Right forelimb (tissue), 1 donor: ENCODE data around the gene MTA1.

ENCODE experiments used
- DNase-seq: peaks from one replicate; pipeline ENCODE4 v3.0.0-alpha.2; 2018

MTA1 gene

GRCh38 chr14:105425823-105426247 is 6.2 kb downstream of the MTA1 start:
- no peak for DNase-seq

DNA sequence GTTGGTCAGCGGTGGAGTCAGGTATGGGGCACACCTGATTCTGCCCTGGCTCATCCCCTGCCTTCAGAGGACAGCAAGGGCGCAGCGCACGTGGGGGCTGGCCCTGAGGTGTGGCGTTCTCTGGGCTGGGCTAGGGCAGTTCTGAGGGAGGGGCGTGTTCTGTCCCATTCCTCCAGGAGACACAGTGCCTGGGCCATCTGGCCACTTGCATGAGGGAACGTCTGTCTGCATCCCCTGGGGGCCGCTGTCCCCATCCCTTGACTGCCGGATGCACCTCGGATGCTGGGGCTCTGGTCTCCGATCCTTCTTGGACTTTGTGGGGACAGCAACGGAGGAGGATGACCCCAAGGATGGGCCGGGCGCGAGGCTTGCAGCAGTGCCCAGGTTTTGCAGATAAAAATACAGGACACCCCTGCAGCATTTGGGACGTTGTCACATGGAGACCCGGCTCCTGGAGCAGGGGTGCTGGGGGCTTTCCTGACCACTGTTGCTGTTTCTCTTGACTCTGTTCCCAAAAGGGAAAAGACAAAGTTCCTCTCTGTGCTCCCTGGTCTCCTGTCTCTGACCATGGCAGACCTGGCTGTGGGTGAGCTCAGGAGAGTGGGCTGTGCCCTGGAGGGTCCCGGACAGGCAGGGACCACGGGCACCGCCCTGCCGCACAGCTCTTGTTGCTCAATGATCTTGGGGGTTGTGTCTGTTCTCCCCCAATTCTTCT is 6.9 kb downstream of the MTA1 start:
- DNase-seq = no peak

GRCh38 chr14:105427412-105427811 is 7.8 kb downstream of the MTA1 start:
- DNase-seq = no peak

GRCh38 chr14:105427936-105428485 is 8.4 kb downstream of the MTA1 start:
- no peak for DNase-seq

DNA sequence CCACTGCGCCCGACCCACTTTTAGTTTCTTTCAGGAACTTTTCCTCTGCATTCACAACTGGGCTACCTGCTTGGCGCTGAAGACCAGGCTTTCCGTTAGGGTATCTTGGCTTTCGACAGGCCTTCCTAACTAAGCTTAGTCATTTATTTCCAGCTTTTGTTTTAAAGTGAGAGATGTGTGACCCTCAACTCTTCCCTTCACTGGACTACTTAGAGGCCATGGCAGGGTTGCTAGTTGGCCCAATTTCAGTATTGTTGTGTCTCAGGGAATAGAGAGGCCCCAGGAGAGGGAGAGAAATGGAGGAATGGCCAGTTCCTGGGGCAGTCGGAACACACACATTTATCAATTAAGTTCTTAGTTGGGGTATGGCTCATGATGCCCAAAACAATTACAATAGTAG is 10.4 kb downstream of the MTA1 start:
- DNase-seq = no peak

GRCh38 chr14:105430565-105430964 is 10.9 kb downstream of the MTA1 start:
- DNase-seq = no peak

DNA sequence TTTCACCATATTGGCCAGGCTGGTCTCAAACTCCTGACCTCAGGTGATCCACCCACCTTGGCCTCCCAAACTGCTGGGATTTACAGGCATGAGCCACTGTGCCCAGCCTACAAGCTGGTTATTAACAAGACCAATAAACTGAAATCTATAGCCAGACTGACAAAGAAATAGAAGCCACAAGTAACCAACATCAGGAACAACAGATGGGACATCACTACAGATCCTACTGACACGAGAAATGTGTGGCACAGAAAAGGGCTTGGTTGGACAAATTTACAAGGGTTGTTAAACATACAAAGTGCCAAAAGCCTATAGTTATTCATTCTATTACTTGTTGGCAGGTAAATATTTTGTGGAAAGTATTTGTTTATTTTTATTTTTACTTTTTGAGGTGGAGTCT is 11.6 kb downstream of the MTA1 start:
- DNase-seq = no peak

DNA sequence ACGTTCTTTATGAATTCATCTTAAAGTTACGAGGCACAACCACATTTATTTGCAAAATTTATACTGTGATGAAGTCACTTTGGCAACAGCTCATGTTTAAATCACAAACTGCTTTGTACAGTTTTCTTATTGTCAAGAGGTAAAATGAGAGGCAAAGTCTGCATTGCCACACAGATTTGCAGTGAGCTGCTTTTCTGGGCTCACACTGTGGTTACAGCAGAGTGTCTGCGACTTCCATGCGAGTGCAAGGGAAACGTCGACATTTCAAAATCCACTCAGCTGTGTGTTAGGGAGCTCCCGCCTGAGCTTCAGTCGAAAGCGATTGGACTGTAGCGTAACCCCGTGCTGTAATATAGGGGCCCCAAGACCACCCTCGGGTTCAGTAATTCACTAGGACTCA is 13.0 kb downstream of the MTA1 start:
- no peak for DNase-seq

- DNase-seq = no peak
Observed at GRCh38 chr14:105433161-105433605, 13.6 kb downstream of the MTA1 start.

GRCh38 chr14:105436402-105436801 is 16.8 kb downstream of the MTA1 start:
- no peak for DNase-seq

DNA sequence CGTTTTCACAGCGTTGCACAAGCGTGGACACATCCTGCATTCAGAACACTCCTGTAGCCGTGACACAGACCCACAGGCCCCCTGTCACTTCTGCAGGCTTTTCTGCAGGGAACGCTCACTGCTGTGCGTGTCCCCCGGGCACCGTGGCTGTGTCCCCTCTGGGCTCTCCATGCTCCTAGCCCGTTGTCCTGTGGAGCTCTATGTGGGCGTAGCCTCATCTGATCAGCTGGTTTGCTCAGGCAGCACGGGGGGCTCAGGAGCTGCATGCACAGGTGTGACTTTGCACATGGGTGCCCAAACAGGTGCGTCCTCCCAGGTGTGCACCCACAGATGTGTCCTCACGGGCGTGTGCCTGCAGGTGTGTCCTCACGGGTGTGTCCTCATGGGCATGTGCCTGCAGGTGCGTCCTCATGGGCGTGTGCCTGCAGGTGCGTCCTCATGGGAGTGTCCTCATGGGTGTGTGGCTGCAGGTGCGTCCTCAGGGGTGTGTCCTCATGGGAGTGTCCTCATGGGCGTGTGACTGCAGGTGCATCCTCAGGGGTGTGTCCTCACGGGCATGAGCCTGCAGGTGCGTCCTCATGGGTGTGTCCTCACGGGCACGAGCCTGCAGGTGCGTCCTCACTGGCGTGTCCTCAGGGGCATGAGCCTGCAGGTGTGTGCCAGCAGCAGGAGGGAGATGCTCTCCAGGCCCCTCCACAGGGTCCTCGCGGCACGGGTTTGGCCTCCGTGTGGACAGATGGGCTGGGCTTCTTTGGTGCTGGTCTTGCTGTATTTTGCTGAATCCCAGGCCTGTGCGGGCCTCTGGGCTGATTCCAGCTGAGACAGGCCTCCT is 17.5 kb downstream of the MTA1 start:
- no peak for DNase-seq

- no peak for DNase-seq
Observed at GRCh38 chr14:105437723-105438500, 18.3 kb downstream of the MTA1 start.

GRCh38 chr14:105439179-105439578 is 19.6 kb downstream of the MTA1 start:
- no peak for DNase-seq

- no peak for DNase-seq
Observed at GRCh38 chr14:105439710-105440553, 20.3 kb downstream of the MTA1 start.

DNA sequence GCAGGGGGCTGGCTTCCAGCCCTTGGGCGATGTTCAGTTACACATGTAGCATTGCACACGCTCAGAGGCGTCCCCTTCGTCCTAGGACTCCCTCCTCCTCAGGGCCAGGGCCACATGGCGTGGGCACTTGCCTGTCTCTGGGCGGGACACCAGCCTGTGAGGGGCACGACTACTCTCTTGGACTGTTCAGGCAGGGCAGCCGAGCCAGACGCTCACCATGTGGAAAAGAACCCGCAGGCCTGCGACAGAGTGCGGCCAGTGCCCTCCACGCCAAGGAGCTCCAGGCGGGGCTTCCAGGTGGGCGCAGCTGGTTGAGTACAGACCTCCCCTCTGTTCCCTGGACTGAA is 20.9 kb downstream of the MTA1 start:
- DNase-seq = no peak

DNA sequence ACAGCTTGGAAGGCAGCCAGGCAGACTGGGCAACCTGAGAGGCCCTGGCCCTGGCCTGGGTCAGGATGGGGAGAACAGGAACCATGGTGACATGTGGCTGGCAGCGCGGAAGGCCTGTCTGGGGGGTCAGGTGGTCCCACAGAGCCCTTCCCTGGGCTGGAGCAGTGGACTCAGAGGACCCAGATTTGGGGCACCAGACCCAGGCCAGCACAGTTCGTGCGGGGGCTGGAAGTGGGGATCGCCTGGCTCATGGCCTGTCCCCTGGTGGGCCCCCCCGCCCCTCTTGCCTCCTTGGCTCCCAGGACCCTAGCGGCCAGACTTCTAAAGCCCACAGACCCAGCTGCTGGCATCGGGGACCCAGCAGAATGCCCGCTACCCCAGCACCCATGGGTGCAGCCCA is 21.4 kb downstream of the MTA1 start:
- DNase-seq = no peak

DNA sequence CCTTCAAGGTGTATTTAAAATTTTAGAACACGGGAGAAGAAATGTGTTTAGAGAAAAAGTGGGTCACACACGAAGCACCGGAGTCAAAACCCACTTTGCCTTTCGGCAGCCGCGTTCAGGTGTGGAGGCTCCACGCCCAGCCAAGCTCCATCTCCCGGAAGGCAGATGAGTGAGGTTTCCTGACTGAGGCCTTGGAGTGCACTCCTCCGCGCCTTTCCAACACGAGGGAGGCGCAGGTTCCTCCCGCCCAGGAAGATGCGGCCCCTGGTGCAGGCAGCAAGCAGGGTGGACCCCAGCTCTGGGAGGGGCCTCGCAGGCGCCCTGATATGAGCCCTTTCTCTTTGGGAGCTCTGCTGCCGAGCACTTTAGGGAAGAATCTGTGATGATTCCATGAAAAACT is 22.5 kb downstream of the MTA1 start:
- no peak for DNase-seq

GRCh38 chr14:105442834-105443233 is 23.2 kb downstream of the MTA1 start:
- no peak for DNase-seq

DNA sequence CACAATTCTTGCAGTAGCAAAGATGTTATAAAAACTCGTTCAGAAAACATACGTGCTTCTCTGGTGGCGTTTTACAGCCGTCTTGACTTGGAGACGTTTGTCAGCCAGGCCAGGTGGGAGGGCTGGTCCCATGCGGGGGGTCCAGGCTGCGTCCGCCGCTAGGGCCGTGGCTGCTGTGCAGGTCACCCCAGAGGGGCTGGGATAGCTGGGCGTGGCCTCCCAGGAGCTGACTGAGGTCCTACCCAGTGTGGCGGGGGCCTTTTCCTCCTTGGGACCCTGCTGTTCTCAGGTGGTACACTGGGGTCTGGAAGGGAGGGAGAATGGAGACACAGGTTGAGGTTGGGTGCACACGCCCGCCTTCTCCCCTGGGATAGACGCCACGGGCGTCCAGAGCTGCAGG is 25.2 kb downstream of the MTA1 start:
- no peak for DNase-seq

DNA sequence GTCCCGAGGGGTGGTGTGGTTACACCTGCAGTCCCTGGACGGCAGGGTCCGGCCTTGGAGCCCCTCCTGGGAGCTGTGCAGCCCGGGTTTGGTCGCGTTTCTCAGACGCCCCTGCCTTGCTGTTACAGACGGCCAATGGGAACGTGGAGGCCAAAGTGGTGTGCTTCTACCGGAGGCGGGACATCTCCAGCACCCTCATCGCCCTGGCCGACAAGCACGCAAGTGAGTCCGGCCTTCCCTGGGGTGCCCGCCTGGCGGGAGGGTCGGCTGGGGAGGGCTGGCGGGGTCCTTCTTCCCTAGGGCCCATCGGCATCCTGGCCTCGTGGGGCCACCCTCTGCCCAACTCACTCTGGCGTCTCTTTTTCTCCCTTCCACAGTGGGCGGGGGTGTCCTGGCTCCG is 25.7 kb downstream of the MTA1 start:
- DNase-seq = no peak

DNA sequence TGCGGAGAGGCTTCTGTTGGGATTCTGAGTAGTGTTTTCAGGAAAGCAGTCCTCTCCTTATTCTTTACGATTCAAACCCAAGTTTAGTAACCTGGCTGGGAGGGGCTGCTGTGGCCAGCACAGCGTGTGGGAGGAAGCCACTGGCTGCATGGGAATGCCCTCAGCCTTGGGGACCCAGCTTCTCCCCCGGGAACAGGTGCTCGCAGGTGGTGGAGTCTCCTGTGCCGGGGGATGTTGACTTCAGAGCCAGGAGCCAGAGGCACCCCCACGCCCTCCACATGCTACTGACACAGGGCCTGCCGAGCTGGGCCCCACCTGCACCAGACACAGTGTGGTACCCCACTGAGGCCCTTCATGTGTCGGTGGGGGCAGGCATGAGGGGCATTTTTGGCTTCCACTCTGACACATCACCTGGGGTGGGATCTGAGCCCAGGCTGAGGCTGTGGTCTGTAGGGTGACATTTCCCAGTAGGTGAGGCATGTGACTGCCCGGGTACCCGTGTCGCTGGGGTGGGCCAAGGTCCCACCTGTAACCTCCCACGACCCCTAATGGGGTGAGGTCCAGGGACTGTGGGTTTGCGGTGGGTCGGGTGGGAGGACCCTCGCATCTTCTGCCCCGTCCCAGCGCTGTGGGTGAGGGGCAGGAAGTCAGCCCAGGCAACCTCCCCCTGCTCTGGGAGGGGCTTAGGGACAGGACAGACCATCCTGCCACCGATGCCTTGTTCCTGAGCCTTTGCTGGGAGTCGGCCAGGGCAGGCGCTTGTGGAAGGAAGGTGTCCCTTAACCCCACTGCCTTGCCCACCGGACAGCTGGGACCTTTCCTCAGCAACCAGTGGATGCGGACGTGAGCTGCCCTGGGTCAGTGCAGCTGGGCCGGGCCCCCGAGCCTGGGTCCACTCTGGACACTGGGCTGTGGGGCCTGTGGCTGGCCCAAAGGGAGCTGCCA is 26.5 kb downstream of the MTA1 start:
- no peak for DNase-seq
